ENCODE measurements around the gene MYH4.

GRCh38 chr17:10457952-10458351 is 11.4 kb downstream of the MYH4 start:
- no peak for TF ChIP-seq POLR2A (IDR thresholded peaks at IDR 0.05; ENCODE audit: low read depth, low read length)
- TF ChIP-seq TAF1 (IDR thresholded peaks at IDR 0.05; ENCODE audit: borderline replicate concordance, low read depth, low read length), result no peak

All from GM12892 (cell line).